HEK293T (cell line): ENCODE results near the gene CAPZA2.

Source experiments
- BHLHE40 ChIP-seq: fragments of 450-650 bp; IDR thresholded peaks from 2 replicates; pipeline ENCODE4 v1.6.1; 2016; ENCODE audit warnings: mild to moderate bottlenecking, moderate library complexity, borderline replicate concordance
- HDGF ChIP-seq: fragments of 450-650 bp; IDR thresholded peaks from 2 replicates; pipeline ENCODE4 v1.6.1; 2017; ENCODE audit warnings: antibody characterized with exemption, borderline replicate concordance
- L3MBTL2 ChIP-seq: fragments of 450-650 bp; conservative IDR thresholded peaks from 2 replicates; pipeline ENCODE4 v1.6.1; 2016; ENCODE audit warnings: mild to moderate bottlenecking
- SP1 ChIP-seq: fragments of 450-650 bp; IDR thresholded peaks from 2 replicates; pipeline ENCODE4 v1.6.1; 2017
- ZNF384 ChIP-seq: fragments of 450-650 bp; IDR thresholded peaks from 2 replicates; pipeline ENCODE4 v1.6.1; 2016

DNA sequence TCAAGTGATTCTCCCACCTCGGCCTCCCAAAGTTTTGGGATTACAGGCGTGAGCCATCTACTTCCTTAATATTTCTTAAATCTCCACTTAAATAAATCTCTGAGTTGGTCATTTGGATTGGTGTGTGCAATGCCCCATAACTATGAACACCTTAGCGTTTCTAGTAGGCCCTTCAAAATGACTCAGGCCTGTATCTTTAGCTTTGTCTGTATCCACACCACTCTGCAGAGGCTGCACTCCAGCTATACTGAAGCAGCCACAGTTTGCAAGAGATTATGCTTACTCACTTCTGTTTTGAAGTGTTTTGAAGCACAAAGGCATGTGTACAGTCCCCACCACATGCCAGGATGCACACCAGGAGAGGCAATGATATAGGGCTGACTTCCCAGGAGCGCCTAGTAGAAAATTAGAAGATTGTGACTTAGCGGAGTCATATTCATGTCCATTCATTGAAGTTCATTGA, 88.5 kb downstream of the CAPZA2 start:
- TF ChIP-seq BHLHE40 = no peak
- TF ChIP-seq ZNF384 = no peak
- no peak for TF ChIP-seq HDGF
- no peak for TF ChIP-seq SP1
- no peak for TF ChIP-seq L3MBTL2
